ENCODE measurements around the gene KRT37. TPM values are rescaled to one million over a fixed set of nuclear protein-coding genes. Genes with fewer than 3 reads are reported as not detected.
A peak's percentile ranks its signal among the peaks of the same experiment; 100 is the strongest.

The KRT37 gene
- polyA plus RNA-seq, 1 experiment: not detected

DNA sequence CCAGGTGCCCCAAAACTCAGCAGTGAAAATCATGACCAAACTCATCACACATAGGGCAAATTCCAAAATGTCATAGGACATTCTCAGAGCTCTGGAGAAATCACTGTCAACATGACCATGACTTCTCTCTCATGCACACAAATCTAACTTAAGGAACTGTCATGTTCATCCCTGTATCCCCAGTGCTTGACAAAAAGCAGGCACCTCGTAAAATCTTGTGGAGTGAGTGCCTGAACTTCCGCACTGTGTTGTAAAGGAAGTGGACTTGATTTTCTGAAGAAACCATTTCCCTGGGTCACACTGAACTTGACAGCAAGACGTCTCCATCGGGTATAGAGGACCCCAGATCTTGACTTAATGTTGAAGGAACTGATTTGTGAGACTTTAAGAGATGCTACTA lies 2.8 kb downstream of the KRT37 start:
- Histone ChIP-seq H3K4me3 (ENCODE audit: low read depth, low read length) (no peak overlapping the region), H3K36me3 (ENCODE audit: control insufficient read depth, insufficient read depth, low read length) (no peaks in the 10 kb centered on the region), H3K27me3 (ENCODE audit: control insufficient read depth, insufficient read depth, low read length) (no peaks in the 10 kb centered on the region)
- no peak for DNase-seq (ENCODE audit: low read depth)
- ChIA-PET POLR2A (no interaction called here), CTCF (no interaction called here)
- TF ChIP-seq CTCF (IDR thresholded peaks at IDR 0.05; ENCODE audit: insufficient read depth, low read depth, low read length): no peak

DNA sequence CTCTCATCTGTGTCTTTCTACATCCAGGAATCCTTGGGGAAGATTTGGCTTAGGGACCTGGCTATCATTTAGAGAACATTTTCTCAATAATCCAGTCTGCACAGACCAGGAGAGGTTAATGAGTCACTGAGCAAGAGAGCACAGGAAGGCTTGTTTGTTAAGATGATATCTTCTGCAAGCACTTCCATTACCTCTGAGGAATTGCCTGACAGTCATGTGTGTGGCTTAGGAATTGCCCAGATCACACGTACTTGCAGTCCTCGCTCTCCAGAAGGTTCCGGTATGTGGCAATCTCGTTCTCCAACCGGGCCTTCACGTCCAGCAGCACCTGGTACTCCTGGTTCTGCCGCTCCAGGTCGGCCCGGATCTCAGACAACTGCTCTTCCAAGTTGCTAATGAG lies 3.3 kb downstream of the KRT37 start:
- no peak for TF ChIP-seq CTCF (IDR thresholded peaks at IDR 0.05; ENCODE audit: insufficient read depth, low read depth, low read length)
- peak; percentile 64 for DNase-seq (ENCODE audit: low read depth)
- Histone ChIP-seq H3K27me3 (ENCODE audit: control insufficient read depth, insufficient read depth, low read length) (no peaks in the 10 kb centered on the region), H3K4me3 (ENCODE audit: low read depth, low read length) (no peak overlapping the region), H3K36me3 (ENCODE audit: control insufficient read depth, insufficient read depth, low read length) (no peaks in the 10 kb centered on the region)
- CTCF ChIA-PET: no interaction called here
- POLR2A ChIA-PET: no interaction called here

DNA sequence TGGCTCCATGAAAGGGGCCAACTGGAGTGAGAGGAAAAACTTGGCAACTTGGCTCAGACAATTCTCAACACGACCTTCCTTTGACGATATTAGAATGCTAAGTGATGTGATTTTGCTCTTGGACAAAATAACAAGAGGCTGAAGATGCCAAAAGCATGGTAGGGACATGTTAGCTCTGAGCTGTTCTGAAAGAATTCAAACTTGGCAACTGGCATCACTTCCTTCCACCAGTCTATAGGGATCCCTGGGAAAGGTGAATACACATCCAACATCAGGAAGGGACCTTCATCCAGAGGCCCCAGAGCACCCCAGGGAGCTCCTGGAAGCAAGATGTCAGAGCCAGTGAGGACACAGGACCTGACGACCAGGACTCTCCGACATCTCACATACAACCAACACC lies 4.3 kb downstream of the KRT37 start:
- no peak for DNase-seq (ENCODE audit: low read depth)
- Histone ChIP-seq H3K4me3 (ENCODE audit: low read depth, low read length) (no peak overlapping the region), H3K27me3 (ENCODE audit: control insufficient read depth, insufficient read depth, low read length) (no peaks in the 10 kb centered on the region), H3K36me3 (ENCODE audit: control insufficient read depth, insufficient read depth, low read length) (no peaks in the 10 kb centered on the region)
- POLR2A ChIA-PET: no interaction called here
- CTCF ChIA-PET: interaction anchor here (1.1 kb wide), 1 partner anchor 16 kb away, joined by 3 read pairs; no protein-coding TSS in a partner anchor
- no peak for TF ChIP-seq CTCF (IDR thresholded peaks at IDR 0.05; ENCODE audit: insufficient read depth, low read depth, low read length)

- Histone ChIP-seq H3K27me3 (ENCODE audit: control insufficient read depth, insufficient read depth, low read length) (no peaks in the 10 kb centered on the region), H3K36me3 (ENCODE audit: control insufficient read depth, insufficient read depth, low read length) (no peaks in the 10 kb centered on the region), H3K4me3 (ENCODE audit: low read depth, low read length) (no peak overlapping the region)
- ChIA-PET POLR2A (no interaction called here), CTCF (interaction anchor here (1.1 kb wide), 1 partner anchor 15 kb away, joined by 3 read pairs; no protein-coding TSS in a partner anchor)
- DNase-seq (ENCODE audit: low read depth): no peak
- TF ChIP-seq CTCF (IDR thresholded peaks at IDR 0.05; ENCODE audit: insufficient read depth, low read depth, low read length): no peak
These were observed 4.7 kb downstream of the KRT37 start for GRCh38 chr17:41419716-41420115.

DNA sequence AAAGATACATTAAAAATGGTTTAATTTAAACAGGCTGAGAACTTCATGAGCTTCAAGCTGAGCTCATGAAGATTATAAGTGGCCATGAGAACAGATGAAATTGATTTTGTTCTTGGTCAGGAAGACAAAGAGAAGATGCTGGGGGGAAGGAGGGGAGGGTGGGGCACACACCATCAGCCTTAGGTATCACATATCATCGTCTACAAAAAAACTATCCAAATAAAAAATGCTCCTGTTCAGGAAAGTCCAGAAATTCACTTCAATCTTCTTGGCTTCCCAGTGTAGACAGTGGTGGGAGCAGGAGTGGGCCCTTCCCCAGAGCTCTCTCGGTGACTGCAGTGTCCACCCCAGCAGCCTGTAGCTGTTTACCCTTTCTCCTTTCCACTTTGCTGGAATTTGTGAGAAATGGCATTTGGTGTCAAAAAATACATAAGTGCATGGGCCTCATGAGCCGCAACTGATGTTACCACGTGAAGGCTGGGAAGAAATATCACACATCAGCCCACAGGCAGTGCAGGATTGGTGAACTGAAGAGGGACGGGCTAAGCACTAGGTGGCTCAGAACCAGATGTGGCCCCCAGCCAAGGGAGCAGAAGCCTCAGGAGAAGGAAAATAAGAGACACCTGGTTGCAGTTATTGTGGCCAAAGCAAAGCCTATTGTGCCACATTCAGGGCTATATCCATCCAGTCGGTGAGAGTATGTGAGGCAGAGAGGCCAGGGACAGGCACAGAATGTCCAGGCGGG lies 6.1 kb downstream of the KRT37 start:
- POLR2A ChIA-PET: interaction anchor here (0.6 to 1.0 kb wide), 3 partner anchors 10 to 370 kb away, joined by 3 read pairs; no protein-coding TSS in a partner anchor
- CTCF ChIA-PET: interaction anchor here (0.8 to 3.9 kb wide), 8 partner anchors 13 to 561 kb away, joined by 3 to 28 read pairs (median 3); no protein-coding TSS in a partner anchor
- no peak for DNase-seq (ENCODE audit: low read depth)
- Histone ChIP-seq H3K36me3 (ENCODE audit: control insufficient read depth, insufficient read depth, low read length) (no peaks in the 10 kb centered on the region), H3K4me3 (ENCODE audit: low read depth, low read length) (no peak overlapping the region), H3K27me3 (ENCODE audit: control insufficient read depth, insufficient read depth, low read length) (no peaks in the 10 kb centered on the region)
- TF ChIP-seq CTCF (IDR thresholded peaks at IDR 0.05; ENCODE audit: insufficient read depth, low read depth, low read length): no peak

All from BJ (cell line).